Measurements from ENCODE around the gene HES2.

DNA sequence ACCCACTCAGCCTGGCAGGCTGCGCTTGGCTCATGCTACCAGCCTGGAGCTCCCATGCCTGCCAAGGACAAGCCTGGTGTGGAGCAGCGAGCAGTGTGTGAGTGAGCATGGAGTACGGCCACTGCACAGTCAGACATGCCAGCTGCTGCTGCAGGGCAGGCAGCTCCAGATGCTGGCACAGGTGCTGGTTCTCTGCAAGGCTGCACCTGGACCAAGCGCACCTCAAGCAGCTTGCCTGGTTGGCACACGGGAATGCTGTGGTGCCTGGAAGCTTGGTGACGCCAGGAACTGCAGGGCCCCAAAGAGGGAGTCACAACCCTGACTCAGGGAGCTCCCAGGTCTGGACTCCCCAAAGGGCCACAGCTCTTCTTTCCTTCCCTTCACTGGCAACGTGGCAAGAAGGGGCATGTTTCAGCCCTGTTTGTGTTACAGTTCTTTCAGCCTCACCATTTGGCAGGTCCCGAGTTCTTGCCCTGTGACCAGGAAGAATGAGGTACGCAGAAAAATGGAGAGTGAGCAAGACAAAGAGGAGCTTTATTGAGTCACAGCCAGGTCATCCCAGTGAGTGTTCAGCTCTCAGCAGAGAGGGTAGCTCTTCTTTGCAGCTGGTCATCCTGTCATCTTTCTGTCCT, 52.2 kb downstream of the HES2 start:
- TF ChIP-seq EZH2 (IDR thresholded peaks at IDR 0.05; ENCODE audit: low read depth, unreplicated experiment) (no peak), POLR2AphosphoS5 (IDR thresholded peaks at IDR 0.05; ENCODE audit: low read depth) (no peak), STAT1 (IDR thresholded peaks at IDR 0.05; ENCODE audit: unreplicated experiment) (no peak), ZNF114 (CRISPR knock-in tag; IDR thresholded peaks at IDR 0.05) (no peak), ZNF331 (CRISPR knock-in tag; IDR thresholded peaks at IDR 0.05; ENCODE audit: low read depth) (no peak), EZH2phosphoT487 (IDR thresholded peaks at IDR 0.05; ENCODE audit: unreplicated experiment) (no peak), CREB1 (CRISPR knock-in tag; IDR thresholded peaks at IDR 0.05; ENCODE audit: low read depth) (no peak), NANOG (IDR thresholded peaks at IDR 0.05; ENCODE audit: borderline replicate concordance) (no peak), JUNB (IDR thresholded peaks at IDR 0.05; ENCODE audit: unreplicated experiment) (no peak)
- TF ChIP-seq, protein P1, sequence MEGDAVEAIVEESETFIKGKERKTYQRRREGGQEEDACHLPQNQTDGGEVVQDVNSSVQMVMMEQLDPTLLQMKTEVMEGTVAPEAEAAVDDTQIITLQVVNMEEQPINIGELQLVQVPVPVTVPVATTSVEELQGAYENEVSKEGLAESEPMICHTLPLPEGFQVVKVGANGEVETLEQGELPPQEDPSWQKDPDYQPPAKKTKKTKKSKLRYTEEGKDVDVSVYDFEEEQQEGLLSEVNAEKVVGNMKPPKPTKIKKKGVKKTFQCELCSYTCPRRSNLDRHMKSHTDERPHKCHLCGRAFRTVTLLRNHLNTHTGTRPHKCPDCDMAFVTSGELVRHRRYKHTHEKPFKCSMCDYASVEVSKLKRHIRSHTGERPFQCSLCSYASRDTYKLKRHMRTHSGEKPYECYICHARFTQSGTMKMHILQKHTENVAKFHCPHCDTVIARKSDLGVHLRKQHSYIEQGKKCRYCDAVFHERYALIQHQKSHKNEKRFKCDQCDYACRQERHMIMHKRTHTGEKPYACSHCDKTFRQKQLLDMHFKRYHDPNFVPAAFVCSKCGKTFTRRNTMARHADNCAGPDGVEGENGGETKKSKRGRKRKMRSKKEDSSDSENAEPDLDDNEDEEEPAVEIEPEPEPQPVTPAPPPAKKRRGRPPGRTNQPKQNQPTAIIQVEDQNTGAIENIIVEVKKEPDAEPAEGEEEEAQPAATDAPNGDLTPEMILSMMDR (conservative IDR thresholded peaks at IDR 0.05; ENCODE audit: low read depth in 2 of 2) = no peak
- TF ChIP-seq, protein P2, sequence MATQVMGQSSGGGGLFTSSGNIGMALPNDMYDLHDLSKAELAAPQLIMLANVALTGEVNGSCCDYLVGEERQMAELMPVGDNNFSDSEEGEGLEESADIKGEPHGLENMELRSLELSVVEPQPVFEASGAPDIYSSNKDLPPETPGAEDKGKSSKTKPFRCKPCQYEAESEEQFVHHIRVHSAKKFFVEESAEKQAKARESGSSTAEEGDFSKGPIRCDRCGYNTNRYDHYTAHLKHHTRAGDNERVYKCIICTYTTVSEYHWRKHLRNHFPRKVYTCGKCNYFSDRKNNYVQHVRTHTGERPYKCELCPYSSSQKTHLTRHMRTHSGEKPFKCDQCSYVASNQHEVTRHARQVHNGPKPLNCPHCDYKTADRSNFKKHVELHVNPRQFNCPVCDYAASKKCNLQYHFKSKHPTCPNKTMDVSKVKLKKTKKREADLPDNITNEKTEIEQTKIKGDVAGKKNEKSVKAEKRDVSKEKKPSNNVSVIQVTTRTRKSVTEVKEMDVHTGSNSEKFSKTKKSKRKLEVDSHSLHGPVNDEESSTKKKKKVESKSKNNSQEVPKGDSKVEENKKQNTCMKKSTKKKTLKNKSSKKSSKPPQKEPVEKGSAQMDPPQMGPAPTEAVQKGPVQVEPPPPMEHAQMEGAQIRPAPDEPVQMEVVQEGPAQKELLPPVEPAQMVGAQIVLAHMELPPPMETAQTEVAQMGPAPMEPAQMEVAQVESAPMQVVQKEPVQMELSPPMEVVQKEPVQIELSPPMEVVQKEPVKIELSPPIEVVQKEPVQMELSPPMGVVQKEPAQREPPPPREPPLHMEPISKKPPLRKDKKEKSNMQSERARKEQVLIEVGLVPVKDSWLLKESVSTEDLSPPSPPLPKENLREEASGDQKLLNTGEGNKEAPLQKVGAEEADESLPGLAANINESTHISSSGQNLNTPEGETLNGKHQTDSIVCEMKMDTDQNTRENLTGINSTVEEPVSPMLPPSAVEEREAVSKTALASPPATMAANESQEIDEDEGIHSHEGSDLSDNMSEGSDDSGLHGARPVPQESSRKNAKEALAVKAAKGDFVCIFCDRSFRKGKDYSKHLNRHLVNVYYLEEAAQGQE (IDR thresholded peaks at IDR 0.05; ENCODE audit: unreplicated experiment) = no peak
- TF ChIP-seq, protein P3, sequence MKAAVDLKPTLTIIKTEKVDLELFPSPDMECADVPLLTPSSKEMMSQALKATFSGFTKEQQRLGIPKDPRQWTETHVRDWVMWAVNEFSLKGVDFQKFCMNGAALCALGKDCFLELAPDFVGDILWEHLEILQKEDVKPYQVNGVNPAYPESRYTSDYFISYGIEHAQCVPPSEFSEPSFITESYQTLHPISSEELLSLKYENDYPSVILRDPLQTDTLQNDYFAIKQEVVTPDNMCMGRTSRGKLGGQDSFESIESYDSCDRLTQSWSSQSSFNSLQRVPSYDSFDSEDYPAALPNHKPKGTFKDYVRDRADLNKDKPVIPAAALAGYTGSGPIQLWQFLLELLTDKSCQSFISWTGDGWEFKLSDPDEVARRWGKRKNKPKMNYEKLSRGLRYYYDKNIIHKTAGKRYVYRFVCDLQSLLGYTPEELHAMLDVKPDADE (IDR thresholded peaks at IDR 0.05) = no peak
